Stomach (tissue), 19 donors: ENCODE results near the gene VSNL1. TPM values are rescaled to one million over a fixed set of nuclear protein-coding genes. Genes with fewer than 3 reads are reported as not detected.
A peak's percentile ranks its signal among the peaks of the same experiment; 100 is the strongest.

ENCODE experiments used
- DNase-seq, 2 donors: peaks; one replicate each; pipeline versions ENCODE4 v3.0.0 to v3.0.0-alpha.2; 2013 to 2019
- H3K27ac ChIP-seq, 5 donors: fragments of 200-600 bp in 4 of 5; sonication (generic) in 4 of 5; one replicate each; pipeline ENCODE4 v1.5.1; 2013 to 2019; ENCODE audit warnings: mild to moderate bottlenecking in 1 of 5, moderate library complexity in 1 of 5
- H3K27me3 ChIP-seq, 3 donors: fragments of 200-600 bp; sonication (generic); one replicate each; pipeline ENCODE4 v1.5.1; 2017 to 2019; ENCODE audit warnings: mixed run types in 1 of 3
- H3K36me3 ChIP-seq, 4 donors: fragments of 200-600 bp; sonication (generic); 1 replicate in 3 of 4; 2 replicates in 1 of 4; pipeline ENCODE4 v1.5.1; 2016 to 2019
- H3K4me1 ChIP-seq, 4 donors: fragments of 200-600 bp; sonication (generic); one replicate each; pipeline ENCODE4 v1.5.1; 2016 to 2019
- H3K4me3 ChIP-seq, 4 donors: fragments of 200-600 bp; sonication (generic) in 3 of 4; one replicate each; pipeline ENCODE4 v1.5.1; 2016 to 2019; ENCODE audit warnings: mild to moderate bottlenecking in 1 of 4
- H3K9me3 ChIP-seq, 4 donors: fragments of 200-600 bp; sonication (generic); one replicate each; pipeline ENCODE4 v1.5.1; 2016 to 2019
- EP300 ChIP-seq: sonication (generic); formaldehyde crosslinking; IDR thresholded peaks from one replicate; pipeline ENCODE4 v1.6.1; 2017; ENCODE audit warnings: antibody characterized with exemption
- POLR2A ChIP-seq, 4 donors: fragments of 450-650 bp; IDR thresholded peaks; one replicate each; pipeline ENCODE4 v1.6.1; 2016; ENCODE audit warnings: antibody characterized with exemption in 4 of 4, control low read depth in 2 of 4, mild to moderate bottlenecking in 1 of 4, moderate library complexity in 1 of 4
- POLR2AphosphoS5 ChIP-seq, 3 donors: sonication (generic); formaldehyde crosslinking; IDR thresholded peaks; one replicate each; pipeline ENCODE4 v1.6.1; 2016; ENCODE audit warnings: antibody characterized with exemption in 3 of 3
- WGBS, 5 donors: extraction: QIAGEN DNeasy Blood & Tissue Kit in 3 of 5; methylation state at CpG; one replicate each; pipeline versions ENCODE4 v1.1.5 to v1.1.7; 2013 to 2018; 5-methylcytosine and 5-hydroxymethylcytosine counted together
- intact Hi-C: fragments of 100-400 bp; cut with DNase I; formaldehyde crosslinking; loops from one replicate; pipeline ENCODE4 v1.15.1; 2023; ENCODE audit warnings: low total_unique reads
- long read RNA-seq, 10 donors: transcript quantifications; one replicate each; lab custom pipeline, GENCODE V29; 2026
- polyA plus RNA-seq, 3 donors: library from polyadenylated mRNA; stranded (reverse); fragments of 200-250 nt; gene quantifications; one replicate each; pipeline ENCODE4 v1.2.3, GENCODE V29; 2013
- total RNA-seq, 5 donors: library from RNA; depleted of rRNA; stranded (reverse); fragments of >200 nt; gene quantifications; one replicate each; pipeline versions ENCODE4 v1.1.0 to v1.2.3, GENCODE V29; 2014 to 2016
- TF ChIP-seq, protein P1 (sequence below), 7 experiments: fragments of 450-650 bp in 4 of 7; fragments of 200-600 bp in 3 of 7; sonication (generic) in 3 of 7; IDR thresholded peaks; one replicate each; pipeline ENCODE4 v1.5.1; 2016 to 2019; ENCODE audit warnings: antibody characterized with exemption in 7 of 7, control low read depth in 2 of 7, mild to moderate bottlenecking in 1 of 7
- donor health status: healthy with polysubstance abuse.
- donor health status: Bipolar disorder and iron deficiency.
- donor health status: healthy.

The VSNL1 gene
- total RNA-seq, result 10 to 100 TPM in 1 of 5 donors, 1 to 10 TPM in 1, not detected in 3; 1.1 to 21.9 TPM
- 10 to 100 TPM in 1 of 3 donors, under 1 TPM in 1, not detected in 1; 0.44 to 20.9 TPM for polyA plus RNA-seq
- long read RNA-seq, donor 1, result 0 reads
- long read RNA-seq, donor 2, result 0 reads
- long read RNA-seq, donor 3, partial matches to known transcripts, result 0 of 2 reads
- long read RNA-seq, donor 3, other reads (novel, unspliced or antisense), result 0 of 2 reads
- long read RNA-seq, donor 4, result 0 reads
- long read RNA-seq, donor 5, partial matches to known transcripts, result 0 of 3 reads
- long read RNA-seq, donor 5, other reads (novel, unspliced or antisense), result 0 of 3 reads
- long read RNA-seq, donor 6, result 0 reads
- long read RNA-seq, donor 7, partial matches to known transcripts, result 0 of 3 reads
- long read RNA-seq, donor 7, other reads (novel, unspliced or antisense), result 0 of 3 reads
- long read RNA-seq, donor 8, result 0 reads
- long read RNA-seq, donor 9, result 0 reads
- long read RNA-seq, donor 10, result 0 reads

DNA sequence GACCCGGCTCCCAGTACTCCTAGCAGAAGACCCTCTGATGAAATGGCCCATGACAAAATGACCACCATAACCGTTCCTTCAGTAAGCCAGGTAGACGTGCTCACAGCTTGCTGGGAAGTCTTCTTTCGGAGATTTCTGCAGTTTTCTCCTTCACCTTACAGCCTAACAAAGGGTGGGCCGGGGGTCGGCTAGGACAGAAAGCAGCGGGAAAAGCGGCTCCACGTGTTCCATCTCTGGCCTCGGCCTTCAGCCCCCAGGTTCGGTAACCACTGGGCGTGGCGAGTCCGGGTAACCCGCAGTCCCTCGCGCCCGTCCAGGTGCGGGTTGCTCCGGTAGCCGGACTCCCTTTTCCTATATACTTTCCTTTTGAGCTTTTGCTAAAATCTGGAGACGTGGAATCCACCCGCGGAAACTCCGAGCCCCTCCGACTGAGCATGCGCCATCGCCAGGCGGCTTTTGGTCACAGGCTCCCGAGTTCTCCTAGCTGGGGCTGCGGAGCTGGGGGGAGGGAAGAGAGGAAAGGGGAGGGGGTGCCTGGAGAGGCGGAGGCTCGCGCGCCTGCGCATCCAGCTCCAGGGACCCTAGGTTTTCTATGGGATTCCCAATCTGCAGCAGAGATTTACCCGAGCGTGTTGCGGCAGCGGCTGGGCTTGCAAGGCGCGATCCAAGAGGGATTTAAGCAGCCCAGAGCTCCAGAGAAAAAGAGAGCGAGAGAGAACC, at the start of gene VSNL1:
VSNL1 (plus strand) TSS at position 604 of the 720 bp plus-strand sequence. CDS start 51,379 bp downstream, outside the sequence.
- peaks cover 0 to 41% (median 39%) of the 10 kb centered on the region in 4 donors for H3K4me1 ChIP-seq
- DNase-seq, result peak; percentile 85 to 97
- H3K27ac ChIP-seq, result peak within 1 kb of the TSS; percentile 72 to 85 (median 83)
- no peaks in the 10 kb centered on the region for H3K36me3 ChIP-seq
- peaks cover 0 to 55% (median 27%) of the 10 kb centered on the region in 3 donors for H3K27me3 ChIP-seq
- H3K4me3 ChIP-seq, result peak within 1 kb of the TSS; percentile 53 to 64 (median 58)
- intact Hi-C loops, result no loop called here
- 1 to 2% (median 1%) methylated on average over 41 to 43 of the region's 43 CpGs for WGBS, 5 donors
- peak in 2 of 3 donors; percentile 54 to 59 for TF ChIP-seq POLR2AphosphoS5 (IDR thresholded peaks at IDR 0.05)
- TF ChIP-seq, protein P1, sequence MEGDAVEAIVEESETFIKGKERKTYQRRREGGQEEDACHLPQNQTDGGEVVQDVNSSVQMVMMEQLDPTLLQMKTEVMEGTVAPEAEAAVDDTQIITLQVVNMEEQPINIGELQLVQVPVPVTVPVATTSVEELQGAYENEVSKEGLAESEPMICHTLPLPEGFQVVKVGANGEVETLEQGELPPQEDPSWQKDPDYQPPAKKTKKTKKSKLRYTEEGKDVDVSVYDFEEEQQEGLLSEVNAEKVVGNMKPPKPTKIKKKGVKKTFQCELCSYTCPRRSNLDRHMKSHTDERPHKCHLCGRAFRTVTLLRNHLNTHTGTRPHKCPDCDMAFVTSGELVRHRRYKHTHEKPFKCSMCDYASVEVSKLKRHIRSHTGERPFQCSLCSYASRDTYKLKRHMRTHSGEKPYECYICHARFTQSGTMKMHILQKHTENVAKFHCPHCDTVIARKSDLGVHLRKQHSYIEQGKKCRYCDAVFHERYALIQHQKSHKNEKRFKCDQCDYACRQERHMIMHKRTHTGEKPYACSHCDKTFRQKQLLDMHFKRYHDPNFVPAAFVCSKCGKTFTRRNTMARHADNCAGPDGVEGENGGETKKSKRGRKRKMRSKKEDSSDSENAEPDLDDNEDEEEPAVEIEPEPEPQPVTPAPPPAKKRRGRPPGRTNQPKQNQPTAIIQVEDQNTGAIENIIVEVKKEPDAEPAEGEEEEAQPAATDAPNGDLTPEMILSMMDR (IDR thresholded peaks at IDR 0.05), result no peak
- no peak for TF ChIP-seq EP300
- TF ChIP-seq POLR2A (IDR thresholded peaks at IDR 0.05), result no peak
- no peaks in the 10 kb centered on the region for H3K9me3 ChIP-seq

DNA sequence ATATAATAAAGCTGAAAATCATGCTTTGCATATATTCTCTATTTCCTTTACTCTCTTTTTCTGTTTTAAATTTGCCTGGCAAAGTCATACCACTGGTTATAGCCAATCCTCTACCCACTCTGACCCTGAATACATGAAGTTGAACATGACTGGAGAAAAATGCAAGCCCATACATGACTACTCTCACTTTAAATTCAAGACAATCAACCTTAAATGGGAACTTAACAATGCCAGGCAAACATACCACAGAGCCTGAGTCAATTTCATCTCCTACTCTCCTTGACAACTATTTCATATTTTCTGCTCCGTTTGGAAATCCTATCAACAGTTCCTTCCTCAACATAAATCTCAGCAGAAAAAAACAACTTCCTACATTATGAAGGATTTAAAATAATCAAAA, 44.9 kb upstream of the VSNL1 start:
- Histone ChIP-seq H3K4me1 (no peaks in the 10 kb centered on the region), H3K27me3 (no peaks in the 10 kb centered on the region), H3K9me3 (no peaks in the 10 kb centered on the region), H3K36me3 (no peaks in the 10 kb centered on the region), H3K4me3 (no peak overlapping the region), H3K27ac (no peak overlapping the region)
- WGBS, 5 donors, result 33 to 70% (median 43%) methylated on average over 1 of the region's 1 CpG
- intact Hi-C loops, result no loop called here
- DNase-seq, result no peak
- TF ChIP-seq, protein P1 (IDR thresholded peaks at IDR 0.05), result no peak
- TF ChIP-seq EP300, result no peak
- no peak for TF ChIP-seq POLR2AphosphoS5 (IDR thresholded peaks at IDR 0.05)
- no peak for TF ChIP-seq POLR2A (IDR thresholded peaks at IDR 0.05)

DNA sequence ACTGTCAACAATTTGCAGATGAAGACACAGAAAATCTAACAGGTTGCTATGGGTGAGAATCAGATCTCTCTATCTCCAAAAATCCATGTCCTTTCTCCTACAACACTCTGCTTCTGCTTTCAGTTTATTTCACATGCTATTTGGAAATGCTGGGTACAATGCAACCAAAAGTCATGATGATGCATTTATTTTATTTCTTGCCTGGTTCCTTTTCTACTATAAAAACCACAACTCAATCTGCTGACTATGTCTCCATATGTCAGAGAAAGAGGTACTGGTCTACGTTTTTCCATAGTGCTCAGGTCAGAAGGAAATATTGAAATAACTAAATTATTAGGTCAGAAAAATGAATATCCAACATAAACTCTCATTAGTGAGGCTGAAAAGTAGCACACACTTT, 42.8 kb upstream of the VSNL1 start:
- no peak overlapping the region for H3K4me3 ChIP-seq
- no peaks in the 10 kb centered on the region for H3K36me3 ChIP-seq
- no peak overlapping the region for H3K27ac ChIP-seq
- H3K27me3 ChIP-seq, result no peaks in the 10 kb centered on the region
- no peaks in the 10 kb centered on the region for H3K9me3 ChIP-seq
- intact Hi-C loops, result no loop called here
- TF ChIP-seq, protein P1 (IDR thresholded peaks at IDR 0.05), result no peak
- no peak for TF ChIP-seq EP300
- no peak for TF ChIP-seq POLR2A (IDR thresholded peaks at IDR 0.05)
- no peak for TF ChIP-seq POLR2AphosphoS5 (IDR thresholded peaks at IDR 0.05)
- H3K4me1 ChIP-seq, result no peaks in the 10 kb centered on the region
- WGBS, 5 donors, result 26 to 61% (median 56%) methylated on average over 1 of the region's 1 CpG
- no peak for DNase-seq

DNA sequence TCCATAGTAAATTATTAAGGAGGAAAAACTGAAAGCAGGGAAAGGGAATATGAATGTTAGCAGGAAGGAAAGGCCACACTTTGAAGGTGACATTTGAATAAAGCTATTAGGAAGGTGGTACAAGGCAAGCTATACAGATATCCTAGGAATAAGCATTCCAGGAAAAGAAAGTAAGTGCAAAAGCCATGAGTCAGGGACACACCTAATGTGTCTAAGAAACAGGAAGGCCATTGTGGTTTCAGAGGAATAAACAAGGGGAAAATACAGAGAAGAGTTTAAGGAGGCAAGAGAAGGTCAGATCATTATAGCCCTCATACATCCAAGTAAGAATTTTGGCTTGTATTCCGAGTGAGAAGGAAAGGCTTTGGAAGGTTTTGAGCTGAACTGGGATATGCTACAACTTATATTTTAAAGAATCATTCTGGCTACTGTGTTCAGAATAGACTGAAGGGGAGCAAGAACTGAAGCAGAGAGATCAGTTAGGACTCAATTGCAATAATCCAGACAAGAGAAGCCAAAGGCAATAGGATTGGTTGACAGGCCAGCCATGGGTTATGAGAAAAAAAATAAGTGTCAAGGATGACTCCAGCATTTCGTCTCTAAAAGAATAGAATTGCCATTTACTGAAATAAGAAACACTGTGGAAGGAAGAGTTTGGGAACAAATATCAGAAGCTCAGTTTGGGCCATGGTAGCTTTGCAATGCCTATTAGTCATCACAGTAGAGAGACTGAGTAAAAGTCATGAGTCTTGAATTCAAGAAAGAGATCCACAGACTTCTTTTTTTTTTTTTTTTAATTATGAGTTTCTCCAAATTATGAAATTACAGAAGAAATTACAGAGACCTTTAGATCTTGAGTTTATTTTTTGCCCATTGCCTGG, 33.5 kb upstream of the VSNL1 start:
- WGBS, 5 donors, result 61 to 85% (median 76%) methylated on average over 2 of the region's 2 CpGs
- H3K27me3 ChIP-seq, result no peaks in the 10 kb centered on the region
- H3K4me3 ChIP-seq, result no peak overlapping the region
- no peaks in the 10 kb centered on the region for H3K36me3 ChIP-seq
- intact Hi-C loops, result no loop called here
- no peak for TF ChIP-seq EP300
- H3K9me3 ChIP-seq, result no peaks in the 10 kb centered on the region
- DNase-seq, result no peak
- H3K4me1 ChIP-seq, result no peaks in the 10 kb centered on the region
- no peak overlapping the region for H3K27ac ChIP-seq
